GM18519 (cell line): ENCODE data around the gene POC5.
"Not testable (repeated sequence)": the region's sequence is repeated elsewhere in the genome, so short reads cannot be mapped to it uniquely, and the experiment has no call there.

ENCODE experiments used
- ATAC-seq: cut with Tn5 transposase; IDR thresholded peaks from one replicate; pipeline ENCODE4 v1.9.1; 2021; ENCODE audit warnings: mild to moderate bottlenecking, moderate library complexity; ENCODE audit not compliant: unreplicated experiment, low FRiP score

The POC5 gene

DNA sequence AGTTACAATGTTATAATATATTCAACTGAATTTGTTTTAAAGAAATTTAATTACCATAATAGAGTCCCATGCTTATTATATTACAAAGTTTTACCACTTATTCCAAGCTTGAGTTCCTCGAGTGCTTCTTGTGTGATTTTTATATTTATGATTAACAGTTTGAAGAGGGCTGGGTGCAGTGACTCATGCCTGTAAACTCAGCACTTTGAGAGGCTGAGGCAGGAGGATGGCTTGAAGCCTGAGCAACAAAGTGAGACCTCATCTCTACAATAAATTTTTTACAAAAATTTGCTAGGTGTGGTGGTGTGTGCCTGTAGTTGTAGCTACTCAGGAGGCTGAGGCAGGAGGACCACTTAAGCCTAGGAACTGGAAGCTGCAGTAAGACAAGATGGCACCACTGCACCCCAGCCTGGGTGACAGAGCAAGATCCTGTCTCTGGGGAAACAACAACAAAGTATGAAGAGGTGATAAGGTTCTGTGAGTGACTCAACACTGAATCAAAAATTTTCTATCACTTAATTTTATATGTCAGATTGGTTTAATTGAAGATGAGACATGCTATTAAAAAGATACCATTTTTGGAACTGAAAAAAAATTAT is 9.2 kb downstream of the POC5 start:
- ATAC-seq, result no peak

DNA sequence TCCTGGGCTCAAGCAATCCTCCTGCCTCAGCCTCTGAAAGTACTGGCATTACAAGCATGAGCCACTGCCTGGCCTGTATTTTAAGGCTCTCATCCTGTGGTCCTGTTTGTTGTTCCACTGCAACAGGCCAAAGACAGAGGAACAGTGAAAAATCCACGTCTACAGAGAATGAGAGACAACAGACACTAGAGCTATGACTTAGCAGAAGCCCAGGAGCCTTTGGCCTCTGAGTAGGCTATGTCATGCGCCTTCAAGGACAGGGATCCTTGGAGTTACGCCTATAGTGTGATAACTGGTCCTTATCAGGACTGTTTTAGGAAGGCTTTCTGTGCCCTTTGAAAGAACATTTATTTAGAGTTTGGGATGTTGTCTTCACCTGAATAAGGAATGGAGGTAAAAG is 10.5 kb downstream of the POC5 start:
- no peak for ATAC-seq

DNA sequence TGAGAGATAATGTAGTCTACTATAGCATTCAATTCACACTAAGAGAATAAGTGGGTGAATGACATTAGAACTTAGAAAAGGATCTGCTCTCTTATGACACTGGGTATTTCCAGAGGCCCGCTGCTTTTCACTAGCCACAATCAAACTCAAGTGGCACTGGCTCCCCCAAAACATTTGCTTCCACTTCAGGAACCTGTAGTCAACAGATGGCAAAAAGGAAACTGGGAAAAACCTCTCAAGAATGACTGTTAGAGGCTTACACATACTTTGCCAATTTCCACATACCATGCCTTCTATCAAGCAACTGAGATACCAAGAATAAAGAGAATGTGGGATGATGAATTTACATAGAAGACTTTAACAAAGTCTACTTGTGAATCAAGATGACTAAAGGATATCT is 11.2 kb downstream of the POC5 start:
- ATAC-seq, result no peak

DNA sequence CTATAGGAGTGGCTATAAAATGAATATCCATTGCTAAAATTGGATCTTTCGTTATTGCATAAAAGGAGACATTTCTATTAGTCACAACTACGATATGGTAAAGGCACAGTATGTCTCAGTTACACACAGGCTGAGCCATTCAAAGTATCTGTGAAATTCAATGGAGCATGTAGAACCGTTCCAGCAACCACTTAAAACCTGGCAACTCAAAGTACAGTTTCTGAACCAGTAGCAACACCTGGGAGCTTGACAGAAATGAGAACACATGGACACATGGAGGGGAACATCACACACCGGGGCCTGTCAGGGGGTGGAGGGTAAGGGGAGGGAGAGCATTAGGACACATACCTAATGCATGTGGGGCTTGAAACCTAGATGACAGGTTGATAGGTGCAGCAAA is 15.4 kb downstream of the POC5 start:
- ATAC-seq, result no peak

DNA sequence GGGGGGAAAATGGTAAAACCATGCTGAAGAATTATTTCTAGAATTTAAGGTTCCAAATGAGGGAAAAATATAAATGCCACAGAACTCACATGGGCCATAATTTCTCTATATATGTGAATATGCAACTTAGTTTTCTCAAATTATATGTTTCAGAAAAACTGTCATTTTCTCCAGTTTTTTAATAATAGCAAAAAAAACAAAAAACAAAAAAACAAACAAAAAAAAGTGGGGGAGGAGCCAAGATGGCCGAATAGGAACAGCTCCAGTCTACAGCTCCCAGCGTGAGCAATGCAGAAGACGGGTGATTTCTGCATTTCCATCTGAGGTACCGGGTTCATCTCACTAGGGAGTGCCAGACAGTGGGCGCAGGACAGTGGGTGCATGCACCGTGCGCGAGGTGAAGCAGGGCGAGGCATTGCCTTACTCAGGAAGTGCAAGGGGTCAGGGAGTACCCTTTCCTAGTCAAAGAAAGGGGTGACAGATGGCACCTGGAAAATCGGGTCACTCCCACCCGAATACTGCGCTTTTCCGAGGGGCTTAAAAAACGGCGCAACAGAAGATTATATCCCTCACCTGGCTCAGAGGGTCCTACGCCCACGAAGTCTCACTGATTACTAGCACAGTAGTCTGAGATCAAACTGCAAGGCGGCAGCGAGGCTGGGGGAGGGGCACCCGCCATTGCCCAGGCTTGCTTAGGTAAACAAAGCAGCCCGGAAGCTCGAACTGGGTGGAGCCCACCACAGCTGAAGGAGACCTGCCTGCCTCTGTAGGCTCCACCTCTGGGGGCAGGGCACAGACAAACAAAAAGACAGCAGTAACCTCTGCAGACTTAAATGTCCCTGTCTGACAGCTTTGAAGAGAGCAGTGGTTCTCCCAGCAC is 21.5 kb downstream of the POC5 start:
- not testable (repeated sequence) for ATAC-seq

DNA sequence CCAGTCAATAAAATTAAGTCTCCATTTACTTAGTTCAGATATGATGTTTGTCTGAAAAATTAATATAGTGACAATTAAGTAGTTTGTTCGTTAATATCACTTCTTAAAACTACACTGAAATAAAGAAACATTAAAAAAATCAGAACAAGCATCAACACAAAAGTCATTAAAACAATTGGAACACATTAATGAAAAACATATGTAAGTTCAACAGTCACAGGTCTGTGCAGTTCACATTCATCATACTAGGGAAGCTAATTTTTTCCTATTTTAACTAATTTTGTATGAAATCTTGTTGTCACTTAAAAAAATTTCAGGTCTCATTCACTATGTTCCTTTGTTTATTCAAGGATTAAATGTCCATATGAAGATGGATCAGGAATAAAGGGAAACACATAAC is 22.5 kb downstream of the POC5 start:
- no peak for ATAC-seq

DNA sequence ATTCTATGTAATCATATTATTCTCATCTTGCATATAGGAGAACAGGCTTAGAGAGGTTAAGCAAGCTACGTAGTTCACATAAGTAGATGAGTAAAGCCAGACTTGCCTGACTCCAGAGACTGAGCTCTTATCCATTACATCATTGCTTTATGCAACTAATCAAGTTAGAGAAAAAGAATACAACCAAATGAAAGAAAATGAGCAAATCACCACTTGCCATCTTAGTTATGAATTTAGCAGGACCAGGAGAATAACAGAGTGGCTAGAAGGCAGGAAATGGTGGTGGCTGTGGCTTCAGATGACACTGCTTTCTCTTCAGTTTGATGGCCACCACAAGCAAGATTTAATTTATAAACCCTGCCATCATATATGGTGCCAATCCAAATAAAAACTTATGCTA is 26.6 kb downstream of the POC5 start:
- no peak for ATAC-seq

DNA sequence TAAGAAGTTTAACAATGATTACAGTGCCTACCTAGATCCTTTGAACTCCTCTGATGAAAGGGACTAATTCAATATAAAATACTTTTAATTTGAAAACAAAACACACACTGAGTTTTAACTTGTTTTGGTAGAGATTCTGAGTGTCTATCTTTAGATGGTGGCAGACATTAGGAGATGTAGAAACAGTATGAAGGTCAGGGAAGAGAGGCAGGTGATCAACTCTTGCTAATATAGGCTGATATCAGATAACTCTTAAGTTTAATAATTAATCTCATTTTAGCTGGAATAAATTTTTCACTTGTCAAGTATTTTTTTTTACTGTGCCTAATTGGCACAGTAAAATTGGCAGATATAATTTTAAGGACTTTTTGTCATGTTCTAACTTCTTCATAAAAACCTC is 30.8 kb downstream of the POC5 start:
- no peak for ATAC-seq

DNA sequence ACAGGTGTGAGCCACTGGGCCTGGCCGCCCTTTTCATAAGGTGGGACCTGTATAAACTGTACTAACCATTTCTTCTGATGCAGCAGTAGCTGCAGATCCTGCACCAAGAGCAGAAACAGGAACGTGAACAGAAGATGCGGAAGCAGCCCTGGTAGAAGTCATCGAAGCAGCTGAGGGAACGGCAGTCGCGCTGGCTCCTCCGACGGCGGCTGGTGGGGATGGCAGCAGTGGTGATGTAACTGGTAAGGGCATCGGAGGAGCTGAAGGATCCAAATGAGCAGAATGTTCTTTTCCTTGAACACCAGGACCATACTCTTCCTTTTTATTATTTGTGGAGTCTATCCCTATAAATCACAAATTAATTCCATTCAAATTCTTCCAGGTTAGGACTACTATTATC is 32.1 kb downstream of the POC5 start:
- ATAC-seq, result no peak

DNA sequence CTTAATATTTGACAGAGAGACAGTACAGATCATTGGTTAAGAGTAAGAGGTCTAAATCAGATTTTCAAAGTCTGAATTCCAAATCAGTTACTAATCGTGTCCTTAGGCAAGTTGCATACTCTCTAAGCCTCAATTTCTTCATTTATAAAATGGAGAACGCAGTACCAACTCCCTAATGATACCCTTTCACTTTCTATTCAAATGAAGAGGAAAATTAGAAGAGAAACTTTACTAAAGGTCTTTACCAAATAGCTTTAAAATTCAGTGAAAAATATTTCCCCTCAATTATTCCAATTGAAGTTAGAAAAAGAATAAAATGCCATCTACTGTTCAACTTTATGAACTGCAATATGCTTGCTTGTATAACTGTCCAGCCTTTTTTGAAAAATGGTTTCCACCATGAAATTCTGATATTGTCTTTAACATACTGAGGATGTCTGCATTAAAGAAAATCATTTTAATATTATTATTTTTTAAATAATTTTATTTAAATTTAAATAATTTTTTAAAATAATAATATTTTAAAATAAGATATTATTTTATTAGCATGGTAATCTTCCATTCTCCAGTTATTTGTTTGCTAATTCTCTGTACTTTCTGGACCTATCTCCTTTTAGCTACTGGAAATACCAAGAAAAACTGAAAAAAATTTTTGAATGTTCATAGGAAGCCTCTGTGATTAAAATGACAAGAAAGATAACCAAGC is 36.0 kb downstream of the POC5 start:
- ATAC-seq, result no peak

DNA sequence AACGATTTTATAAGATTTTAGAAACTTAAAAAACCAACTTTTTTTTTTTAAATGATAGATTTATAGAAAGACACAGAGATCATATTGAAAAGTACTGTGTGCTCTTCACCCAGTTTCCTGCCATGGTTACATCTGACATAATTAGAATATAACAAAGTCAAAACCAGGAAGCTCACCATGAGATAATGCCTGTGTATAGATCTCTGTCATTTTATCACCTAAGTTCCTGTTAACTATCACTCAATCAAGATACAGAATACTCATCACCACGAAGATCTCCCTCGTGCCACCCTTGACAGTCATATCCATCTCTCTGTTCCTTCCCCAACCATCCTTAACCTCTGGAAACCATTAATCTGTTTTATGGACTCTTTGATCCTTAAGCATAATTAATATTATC is 39.1 kb downstream of the POC5 start:
- no peak for ATAC-seq

DNA sequence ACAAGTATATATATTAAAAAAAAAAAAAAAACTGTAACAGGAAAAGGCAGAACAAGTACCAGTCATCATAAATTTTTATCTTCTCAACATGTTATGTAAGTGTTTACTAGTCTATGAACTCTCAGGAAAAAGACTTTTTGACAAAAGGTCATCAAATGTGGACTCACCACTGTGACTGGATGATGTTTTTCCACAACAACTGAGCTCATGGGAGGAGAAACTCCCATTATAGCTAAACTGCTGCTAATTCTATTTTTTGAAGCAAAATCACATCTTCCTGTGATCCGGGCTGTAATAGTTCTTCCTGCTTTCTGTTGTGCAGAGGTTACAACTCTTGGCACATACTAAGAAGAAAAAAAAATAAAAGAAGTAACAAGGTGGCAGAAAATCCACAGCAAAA is 39.6 kb downstream of the POC5 start:
- ATAC-seq, result no peak

DNA sequence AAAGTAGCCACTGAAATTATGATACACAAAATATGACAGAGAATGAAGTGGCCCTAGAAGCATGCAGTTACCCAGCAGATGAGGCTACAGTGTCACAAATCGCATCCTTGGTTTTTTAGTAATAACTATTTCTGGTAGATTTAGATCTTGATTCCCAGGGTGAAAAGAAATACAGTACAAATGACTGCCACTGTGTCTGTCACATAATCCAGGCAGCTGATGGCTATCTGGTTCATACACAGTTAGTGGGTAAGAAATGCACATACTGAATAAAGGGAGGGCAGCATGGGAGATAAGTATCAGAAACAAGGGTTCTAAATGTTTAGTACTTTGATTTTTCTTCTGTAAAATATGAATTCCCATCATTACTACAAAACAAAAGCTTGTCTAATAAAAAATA is 41.5 kb downstream of the POC5 start:
- ATAC-seq, result no peak

DNA sequence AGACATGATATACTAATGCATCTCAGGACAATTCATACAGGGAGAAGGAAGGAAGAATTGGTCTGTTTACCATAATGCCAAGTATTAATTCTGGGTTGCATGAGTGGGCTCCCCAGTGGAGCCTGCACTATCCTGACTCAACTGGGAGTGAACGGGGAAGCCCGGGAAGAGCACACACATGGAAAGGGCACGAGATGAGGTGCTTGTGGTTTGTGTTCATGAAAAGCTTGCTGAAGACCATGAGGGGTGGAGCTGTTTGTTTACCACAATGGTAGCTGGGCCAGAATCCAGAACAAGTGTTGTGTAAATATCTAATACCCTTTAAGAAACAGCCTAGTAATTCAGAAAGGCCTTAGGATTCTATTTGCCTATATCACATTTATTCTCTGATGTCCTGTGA is 44.6 kb downstream of the POC5 start:
- no peak for ATAC-seq

DNA sequence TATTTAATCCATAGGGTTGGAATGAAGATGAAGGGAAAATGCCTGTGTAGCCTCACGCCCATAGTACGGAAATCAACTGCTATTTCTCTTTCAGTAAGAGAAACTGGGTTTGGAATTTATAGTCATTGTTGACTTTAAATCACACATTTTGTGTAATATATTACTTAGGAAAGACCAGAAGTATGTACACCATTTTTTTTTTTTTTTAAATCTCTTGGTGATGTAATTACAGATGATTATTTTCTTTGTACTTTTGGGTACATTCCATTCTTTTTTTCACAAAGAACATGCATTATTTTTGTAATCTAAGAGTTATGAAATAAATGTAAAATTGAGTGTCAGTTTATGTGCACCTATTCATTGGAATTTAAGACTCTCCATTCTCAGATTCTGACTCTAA is 45.7 kb downstream of the POC5 start:
- no peak for ATAC-seq

DNA sequence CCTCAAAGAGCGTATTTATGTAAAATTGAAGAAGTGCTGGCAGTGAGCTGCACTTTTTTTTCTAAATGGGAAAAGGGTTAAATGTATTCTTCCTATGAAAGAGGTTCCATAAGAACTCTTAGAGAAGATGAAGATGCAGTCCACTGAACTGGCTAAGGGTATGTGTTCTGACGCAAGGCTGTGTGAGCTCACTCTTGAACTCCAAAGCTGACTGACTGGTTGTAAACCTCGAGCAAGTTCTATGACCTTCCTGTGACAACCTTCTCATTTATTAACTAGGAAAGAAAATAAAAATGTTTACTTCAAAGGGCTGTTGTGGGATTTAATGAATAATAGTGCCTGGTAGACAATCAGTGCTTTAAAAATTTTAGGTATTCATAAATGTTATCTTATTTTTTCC is 46.7 kb downstream of the POC5 start:
- no peak for ATAC-seq

DNA sequence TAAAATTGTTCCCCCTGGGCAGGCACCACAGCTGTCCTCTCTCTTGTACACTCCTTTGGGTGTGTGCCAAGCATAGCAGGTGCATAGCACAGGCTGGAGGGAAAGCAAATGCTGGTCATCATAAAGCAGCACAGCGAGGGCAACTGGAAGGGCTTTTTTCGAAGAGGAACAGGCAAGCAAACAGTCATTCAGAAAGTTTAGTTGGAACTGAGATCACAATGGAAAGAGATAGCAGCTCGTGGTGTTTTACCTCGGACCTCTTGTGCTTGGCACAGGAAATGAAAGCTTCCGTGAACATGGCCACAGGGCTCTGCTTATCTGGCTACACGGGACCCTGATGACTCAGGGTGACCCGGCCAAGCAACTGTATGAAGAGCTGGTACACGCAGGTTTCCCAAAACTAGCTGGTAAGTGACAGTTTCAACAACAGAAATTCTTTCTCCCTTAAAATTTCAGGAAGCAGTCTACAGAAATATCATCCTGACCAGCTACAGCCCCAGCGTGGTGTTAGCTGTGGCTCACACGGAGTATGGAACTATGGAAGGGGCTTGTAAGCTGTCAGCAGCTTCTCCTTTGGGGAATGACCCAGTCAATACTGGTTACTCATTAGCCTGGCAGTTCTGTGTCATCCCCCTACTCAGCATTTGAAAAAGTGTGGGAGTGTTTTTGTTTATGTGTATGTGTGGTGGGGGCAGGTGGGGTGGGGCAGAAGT is 48.1 kb downstream of the POC5 start:
- ATAC-seq, result peak; percentile 74

DNA sequence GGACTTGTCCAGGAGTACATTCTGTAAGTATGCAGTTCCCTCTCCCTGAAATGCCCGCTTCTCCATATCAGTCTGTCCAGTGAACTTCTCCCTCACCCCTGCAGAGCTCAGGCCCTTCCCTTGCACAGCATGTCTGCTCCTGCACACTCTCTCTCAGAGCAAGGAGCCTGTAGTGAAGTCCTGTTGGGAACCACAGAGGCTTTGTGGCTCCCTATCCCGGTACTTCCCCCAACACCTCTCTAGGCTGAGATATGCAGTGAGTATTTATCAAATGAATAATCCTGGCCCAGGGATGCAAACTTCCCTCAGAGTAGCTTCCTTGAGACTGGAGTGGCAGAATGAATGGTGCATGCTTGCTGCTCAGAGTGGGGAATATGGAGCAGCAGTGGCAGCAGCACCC is 48.8 kb downstream of the POC5 start:
- no peak for ATAC-seq

DNA sequence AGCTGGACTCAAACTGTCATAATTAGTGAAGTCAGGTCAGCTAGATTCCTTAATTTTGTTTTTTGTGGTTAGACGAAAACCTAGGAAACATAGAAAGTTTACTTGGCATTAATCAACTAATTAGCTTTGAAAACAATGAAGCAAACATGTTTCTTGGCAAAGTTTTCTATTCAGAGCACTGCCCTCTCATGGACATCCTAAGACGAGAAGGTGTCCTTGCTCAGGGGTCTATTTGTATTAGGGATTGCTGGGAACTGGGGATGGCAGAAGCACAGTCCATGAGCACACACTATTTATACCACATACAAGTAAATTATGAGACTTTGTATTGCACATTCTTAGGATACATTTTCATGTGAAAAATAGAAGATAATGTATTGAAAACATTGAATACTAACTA is 49.7 kb downstream of the POC5 start:
- no peak for ATAC-seq

DNA sequence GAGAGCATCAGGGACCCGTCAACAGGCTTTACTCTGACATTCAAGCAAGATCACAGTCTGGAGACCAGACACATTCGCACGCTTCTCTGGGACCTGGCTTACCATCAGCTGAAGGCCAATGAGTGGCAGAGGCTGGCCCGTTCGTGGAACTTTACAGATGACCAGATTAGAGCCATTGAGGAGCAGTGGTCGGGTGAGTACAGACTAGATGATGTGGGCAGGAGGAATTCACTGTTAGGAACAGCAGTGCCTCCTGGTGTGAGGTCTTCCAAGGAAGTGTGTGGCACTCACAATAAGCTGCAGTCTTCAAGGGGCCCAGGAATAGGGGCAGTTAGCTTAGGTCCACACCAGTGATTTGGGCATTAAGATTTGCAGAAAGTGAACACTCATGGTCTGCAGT is 50.4 kb downstream of the POC5 start:
- ATAC-seq, result no peak

DNA sequence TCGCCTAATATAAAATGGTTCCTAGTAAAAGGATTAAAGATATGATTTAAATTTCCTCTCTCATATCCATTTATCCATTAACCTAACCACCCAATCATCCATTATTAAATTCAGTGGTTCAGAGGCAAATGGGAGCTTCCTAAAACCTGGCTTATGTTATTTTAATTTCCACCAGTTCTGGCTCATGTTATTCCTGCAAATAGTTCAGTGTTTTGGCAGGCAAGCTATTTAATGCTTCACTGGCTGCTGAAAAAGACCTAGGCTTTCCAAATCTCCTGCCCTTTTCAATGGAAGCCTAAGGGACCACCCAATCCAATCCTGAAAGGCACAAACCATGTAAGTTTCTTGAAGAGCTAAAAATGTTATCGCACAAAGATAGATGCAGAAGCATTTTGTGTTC is 52.3 kb downstream of the POC5 start:
- no peak for ATAC-seq
